Measurements from ENCODE around the gene RAB11FIP3. TPM values are rescaled to one million over a fixed set of nuclear protein-coding genes. Genes with fewer than 3 reads are reported as not detected.

RAB11FIP3 gene
- total and polyA plus RNA-seq, 10 donors = 12.3 to 52.7 (median 35.5) TPM

DNA sequence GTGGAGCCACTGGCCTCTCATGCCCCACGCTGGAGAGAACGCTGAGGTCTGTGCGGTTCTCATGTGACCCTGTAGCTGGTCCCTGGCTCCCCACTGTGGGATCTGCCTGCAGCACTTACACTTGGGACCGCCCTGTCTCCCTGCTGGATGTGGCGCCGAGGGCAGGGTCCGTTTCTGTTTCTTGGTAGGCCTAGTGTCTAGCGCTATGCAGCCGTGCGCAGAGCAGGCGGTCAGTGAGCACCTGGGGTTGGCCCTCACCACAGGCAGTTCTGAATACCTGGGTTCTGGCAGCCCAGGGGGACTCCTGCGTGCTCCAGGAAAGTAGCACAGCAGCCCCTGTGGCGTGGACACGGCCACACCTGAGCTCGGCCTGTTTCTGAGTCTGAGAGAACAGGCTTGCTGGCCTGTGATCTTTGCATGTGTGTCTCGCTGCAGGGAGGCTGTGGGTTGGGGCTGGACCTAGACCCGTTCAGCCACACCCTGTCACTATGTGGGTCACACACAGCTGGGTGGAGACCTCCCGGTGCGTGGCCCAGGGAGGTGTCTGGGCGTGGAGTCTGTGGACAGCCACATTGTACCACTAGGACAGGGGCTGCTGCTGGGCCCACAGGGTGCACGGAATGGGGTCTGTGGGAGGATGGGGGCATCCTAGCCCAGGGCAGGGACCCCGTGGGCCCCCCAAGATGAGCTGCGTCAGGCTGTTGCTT, 104.8 kb downstream of the RAB11FIP3 start:
- H3K36me3 ChIP-seq = peaks cover 0 to 36% (median 0%) of the 10 kb centered on the region in 6 donors
- no peaks in the 10 kb centered on the region for H3K27me3 ChIP-seq (replicated peaks in 1 of 7)
- intact Hi-C loops (cut with DNase I; ENCODE audit: low total_unique reads) = no loop called here
- no peak for DNase-seq
- no peaks in the 10 kb centered on the region for H3K9me3 ChIP-seq
- TF ChIP-seq, protein P1, sequence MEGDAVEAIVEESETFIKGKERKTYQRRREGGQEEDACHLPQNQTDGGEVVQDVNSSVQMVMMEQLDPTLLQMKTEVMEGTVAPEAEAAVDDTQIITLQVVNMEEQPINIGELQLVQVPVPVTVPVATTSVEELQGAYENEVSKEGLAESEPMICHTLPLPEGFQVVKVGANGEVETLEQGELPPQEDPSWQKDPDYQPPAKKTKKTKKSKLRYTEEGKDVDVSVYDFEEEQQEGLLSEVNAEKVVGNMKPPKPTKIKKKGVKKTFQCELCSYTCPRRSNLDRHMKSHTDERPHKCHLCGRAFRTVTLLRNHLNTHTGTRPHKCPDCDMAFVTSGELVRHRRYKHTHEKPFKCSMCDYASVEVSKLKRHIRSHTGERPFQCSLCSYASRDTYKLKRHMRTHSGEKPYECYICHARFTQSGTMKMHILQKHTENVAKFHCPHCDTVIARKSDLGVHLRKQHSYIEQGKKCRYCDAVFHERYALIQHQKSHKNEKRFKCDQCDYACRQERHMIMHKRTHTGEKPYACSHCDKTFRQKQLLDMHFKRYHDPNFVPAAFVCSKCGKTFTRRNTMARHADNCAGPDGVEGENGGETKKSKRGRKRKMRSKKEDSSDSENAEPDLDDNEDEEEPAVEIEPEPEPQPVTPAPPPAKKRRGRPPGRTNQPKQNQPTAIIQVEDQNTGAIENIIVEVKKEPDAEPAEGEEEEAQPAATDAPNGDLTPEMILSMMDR (IDR thresholded peaks at IDR 0.05 in 8 of 11, conservative IDR thresholded peaks at IDR 0.05 in 3 of 11) = no peak
- TF ChIP-seq POLR2A (IDR thresholded peaks at IDR 0.05) = no peak
- TF ChIP-seq POLR2AphosphoS5 (IDR thresholded peaks at IDR 0.05) = peak in 1 of 3 donors; percentile 16
- 83 to 92% (median 88%) methylated on average over 9 to 23 of the region's 23 CpGs for WGBS, 5 donors
- H3K4me1 ChIP-seq = peaks cover 36 to 88% (median 63%) of the 10 kb centered on the region in 6 donors
- peak overlapping the region in 5 of 8 donors; percentile 82 to 100 (median 96) for H3K27ac ChIP-seq
- no peak overlapping the region for H3K4me3 ChIP-seq

DNA sequence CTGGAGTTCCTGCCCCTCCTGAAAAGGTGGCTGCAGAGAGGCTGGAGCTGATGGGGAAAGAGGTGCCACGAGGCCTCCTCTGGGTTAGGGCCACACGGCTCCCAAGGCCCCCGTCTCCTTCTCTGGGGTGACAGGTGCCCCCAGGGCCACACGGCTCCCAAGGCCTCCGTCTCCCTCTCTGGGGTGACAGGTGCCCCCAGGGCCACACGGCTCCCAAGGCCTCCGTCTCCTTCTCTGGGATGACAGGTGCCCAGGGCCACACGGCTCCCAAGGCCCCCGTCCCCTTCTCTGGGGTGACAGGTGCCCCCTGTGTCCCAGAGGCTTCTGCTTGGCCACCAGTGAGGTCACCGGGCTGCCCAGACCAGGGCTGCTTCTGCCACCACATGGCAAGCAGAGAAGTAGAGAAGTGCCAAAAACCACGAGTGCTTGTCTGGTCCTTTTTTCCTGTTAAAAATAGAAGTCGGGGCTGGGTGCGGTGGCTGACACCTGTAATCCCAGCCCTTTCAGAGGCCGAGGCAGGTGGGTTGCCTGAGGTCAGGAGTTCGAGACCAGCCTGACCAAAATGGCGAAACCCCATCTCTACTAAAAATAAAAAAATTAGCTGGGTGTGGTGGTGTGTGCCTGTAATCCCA, 106.2 kb downstream of the RAB11FIP3 start:
- TF ChIP-seq POLR2A (IDR thresholded peaks at IDR 0.05) (no peak), POLR2AphosphoS5 (IDR thresholded peaks at IDR 0.05) (no peak)
- TF ChIP-seq, protein P1 (IDR thresholded peaks at IDR 0.05 in 8 of 11, conservative IDR thresholded peaks at IDR 0.05 in 3 of 11) = no peak
- H3K4me1 ChIP-seq = peaks cover 23 to 81% (median 50%) of the 10 kb centered on the region in 6 donors
- intact Hi-C loops (cut with DNase I; ENCODE audit: low total_unique reads) = no loop called here
- peaks cover 0 to 50% (median 9%) of the 10 kb centered on the region in 6 donors for H3K36me3 ChIP-seq
- H3K27me3 ChIP-seq (replicated peaks in 1 of 7) = no peaks in the 10 kb centered on the region
- WGBS, 5 donors = 83 to 90% (median 87%) methylated on average over 13 to 16 of the region's 16 CpGs
- H3K4me3 ChIP-seq = no peak overlapping the region
- H3K27ac ChIP-seq = no peak overlapping the region
- DNase-seq = no peak
- H3K9me3 ChIP-seq = no peaks in the 10 kb centered on the region

DNA sequence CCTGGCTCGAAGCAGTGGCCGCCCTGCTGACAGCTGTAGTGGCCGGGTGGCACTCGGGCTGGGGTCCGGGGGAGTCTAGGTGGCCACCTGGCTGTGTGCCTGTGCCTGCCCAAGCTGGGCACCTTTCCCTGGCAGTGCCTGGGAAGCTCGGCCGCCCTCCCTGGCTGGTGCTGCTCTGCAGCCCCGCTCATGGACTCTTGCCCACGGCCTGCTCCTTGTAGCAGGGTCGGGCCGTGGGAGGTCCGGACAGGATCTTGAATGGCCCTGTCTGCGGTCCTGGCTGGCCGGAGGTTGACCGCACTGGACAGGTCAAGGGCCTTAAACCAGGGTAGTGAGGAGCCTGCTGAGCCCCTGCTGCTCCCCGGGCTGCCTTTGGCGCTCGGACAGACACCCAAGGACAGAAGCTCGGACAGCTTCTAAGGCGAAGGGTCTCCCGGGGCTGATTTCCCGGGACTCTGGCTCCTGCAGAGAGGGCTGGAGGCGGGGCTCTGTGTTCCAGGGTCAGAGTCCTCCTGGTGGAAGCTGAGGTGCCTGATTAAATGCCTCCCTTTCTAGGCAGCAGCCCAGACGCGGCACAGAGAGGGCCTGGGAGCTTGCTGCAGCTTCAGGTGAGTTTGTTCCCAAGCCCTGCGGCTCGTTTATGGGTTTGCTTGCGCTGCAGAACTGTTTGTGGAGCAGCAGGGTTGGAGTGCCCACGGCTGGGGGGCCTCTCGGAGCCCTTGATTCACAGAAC, 108.1 kb downstream of the RAB11FIP3 start:
- Histone ChIP-seq H3K4me1 (peaks cover 19 to 72% (median 41%) of the 10 kb centered on the region in 6 donors), H3K9me3 (no peaks in the 10 kb centered on the region), H3K36me3 (peaks cover 0 to 69% (median 28%) of the 10 kb centered on the region in 6 donors), H3K27me3 (replicated peaks in 1 of 7) (no peaks in the 10 kb centered on the region), H3K27ac (no peak overlapping the region), H3K4me3 (no peak overlapping the region)
- intact Hi-C loops (cut with DNase I; ENCODE audit: low total_unique reads) = no loop called here
- no peak for TF ChIP-seq POLR2A (IDR thresholded peaks at IDR 0.05)
- TF ChIP-seq POLR2AphosphoS5 (IDR thresholded peaks at IDR 0.05) = peak in 1 of 3 donors; percentile 20
- DNase-seq = no peak
- WGBS, 5 donors = 70 to 87% (median 79%) methylated on average over 21 to 30 of the region's 30 CpGs

DNA sequence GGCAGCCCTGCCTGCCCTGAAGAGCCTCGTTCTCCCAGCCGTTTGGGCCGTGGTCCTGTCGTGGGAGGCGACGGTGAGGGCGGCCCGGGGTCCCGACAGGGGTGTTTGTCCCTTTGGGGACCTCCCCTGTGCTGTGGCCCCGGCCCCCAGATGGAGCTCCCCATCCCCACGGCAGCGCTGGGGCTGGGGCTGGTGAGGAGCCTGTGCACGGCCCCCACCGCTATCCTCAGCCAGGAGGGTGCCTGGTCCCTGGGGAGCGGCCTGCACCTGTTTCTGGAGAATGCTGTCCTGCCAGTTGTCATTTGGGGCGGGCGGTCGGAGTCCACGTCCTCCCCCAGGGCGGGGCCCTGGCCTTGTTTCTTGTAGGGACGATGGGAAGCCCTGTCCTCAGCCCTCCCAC, 108.7 kb downstream of the RAB11FIP3 start:
- no peak for DNase-seq
- no peaks in the 10 kb centered on the region for H3K9me3 ChIP-seq
- H3K27ac ChIP-seq = no peak overlapping the region
- H3K27me3 ChIP-seq (replicated peaks in 1 of 7) = no peaks in the 10 kb centered on the region
- H3K4me1 ChIP-seq = peaks cover 16 to 66% (median 35%) of the 10 kb centered on the region in 6 donors
- no peak overlapping the region for H3K4me3 ChIP-seq
- H3K36me3 ChIP-seq = peaks cover 0 to 75% (median 29%) of the 10 kb centered on the region in 6 donors
- 83 to 96% (median 86%) methylated on average over 5 to 21 of the region's 21 CpGs for WGBS, 5 donors
- TF ChIP-seq POLR2A (IDR thresholded peaks at IDR 0.05) (no peak), POLR2AphosphoS5 (IDR thresholded peaks at IDR 0.05) (no peak)
- TF ChIP-seq, protein P1 (IDR thresholded peaks at IDR 0.05 in 8 of 11, conservative IDR thresholded peaks at IDR 0.05 in 3 of 11) = no peak
- intact Hi-C loops (cut with DNase I; ENCODE audit: low total_unique reads) = no loop called here

Data from spleen (tissue), 11 donors.